ENCODE results near the gene ADGRB2.

The ADGRB2 gene

DNA sequence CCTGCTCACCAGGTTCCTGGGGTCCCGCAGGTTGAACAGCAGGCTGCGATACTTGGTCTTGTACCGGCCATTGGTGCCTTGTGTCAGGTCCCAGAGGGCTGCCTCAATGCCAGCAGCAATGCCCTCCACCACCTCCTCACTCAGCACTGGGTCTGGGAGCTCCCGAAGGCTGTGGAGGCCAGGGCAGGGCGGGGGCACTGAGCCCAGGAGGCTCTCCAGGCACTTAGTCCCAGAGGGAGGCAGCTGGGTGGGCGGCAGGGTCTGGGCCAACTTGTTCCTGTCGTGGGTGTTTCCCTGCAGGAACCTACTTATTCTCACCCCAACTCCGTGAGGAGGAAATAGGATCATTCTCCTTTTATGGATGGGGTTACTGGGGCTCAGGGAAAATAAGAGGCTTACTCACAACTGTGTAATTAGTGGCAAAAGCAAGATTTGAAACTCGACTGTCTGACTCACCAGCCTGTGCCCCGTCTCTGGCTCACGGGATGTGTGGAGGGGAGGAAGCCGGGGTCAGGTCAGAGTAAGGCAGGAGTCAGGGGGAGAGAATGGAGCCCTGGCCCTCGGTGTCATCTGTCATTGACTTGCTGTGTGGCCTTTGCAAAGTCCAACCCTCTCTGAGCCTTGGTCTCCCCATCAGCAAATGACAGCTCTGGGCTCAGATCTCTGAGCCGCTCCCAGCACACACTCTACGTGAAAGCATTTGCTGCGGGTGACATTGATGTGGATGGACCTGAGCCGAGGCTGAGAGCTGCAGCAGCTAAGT, 34.5 kb upstream of the ADGRB2 start:
- TF ChIP-seq, protein P1, sequence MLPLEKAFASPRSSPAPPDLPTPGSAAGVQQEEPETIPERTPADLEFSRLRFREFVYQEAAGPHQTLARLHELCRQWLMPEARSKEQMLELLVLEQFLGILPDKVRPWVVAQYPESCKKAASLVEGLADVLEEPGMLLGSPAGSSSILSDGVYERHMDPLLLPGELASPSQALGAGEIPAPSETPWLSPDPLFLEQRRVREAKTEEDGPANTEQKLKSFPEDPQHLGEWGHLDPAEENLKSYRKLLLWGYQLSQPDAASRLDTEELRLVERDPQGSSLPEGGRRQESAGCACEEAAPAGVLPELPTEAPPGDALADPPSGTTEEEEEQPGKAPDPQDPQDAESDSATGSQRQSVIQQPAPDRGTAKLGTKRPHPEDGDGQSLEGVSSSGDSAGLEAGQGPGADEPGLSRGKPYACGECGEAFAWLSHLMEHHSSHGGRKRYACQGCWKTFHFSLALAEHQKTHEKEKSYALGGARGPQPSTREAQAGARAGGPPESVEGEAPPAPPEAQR (tag by site-specific recombination; IDR thresholded peaks at IDR 0.05): no peak
- 0 out of 2 replicates have a peak, but pooled peaks have one; percentile 17 for TF ChIP-seq ZNF366 (tag by site-specific recombination; conservative IDR thresholded peaks at IDR 0.05)
- no peak for TF ChIP-seq ZNF140 (tag by site-specific recombination; IDR thresholded peaks at IDR 0.05)
- TF ChIP-seq, protein P2, sequence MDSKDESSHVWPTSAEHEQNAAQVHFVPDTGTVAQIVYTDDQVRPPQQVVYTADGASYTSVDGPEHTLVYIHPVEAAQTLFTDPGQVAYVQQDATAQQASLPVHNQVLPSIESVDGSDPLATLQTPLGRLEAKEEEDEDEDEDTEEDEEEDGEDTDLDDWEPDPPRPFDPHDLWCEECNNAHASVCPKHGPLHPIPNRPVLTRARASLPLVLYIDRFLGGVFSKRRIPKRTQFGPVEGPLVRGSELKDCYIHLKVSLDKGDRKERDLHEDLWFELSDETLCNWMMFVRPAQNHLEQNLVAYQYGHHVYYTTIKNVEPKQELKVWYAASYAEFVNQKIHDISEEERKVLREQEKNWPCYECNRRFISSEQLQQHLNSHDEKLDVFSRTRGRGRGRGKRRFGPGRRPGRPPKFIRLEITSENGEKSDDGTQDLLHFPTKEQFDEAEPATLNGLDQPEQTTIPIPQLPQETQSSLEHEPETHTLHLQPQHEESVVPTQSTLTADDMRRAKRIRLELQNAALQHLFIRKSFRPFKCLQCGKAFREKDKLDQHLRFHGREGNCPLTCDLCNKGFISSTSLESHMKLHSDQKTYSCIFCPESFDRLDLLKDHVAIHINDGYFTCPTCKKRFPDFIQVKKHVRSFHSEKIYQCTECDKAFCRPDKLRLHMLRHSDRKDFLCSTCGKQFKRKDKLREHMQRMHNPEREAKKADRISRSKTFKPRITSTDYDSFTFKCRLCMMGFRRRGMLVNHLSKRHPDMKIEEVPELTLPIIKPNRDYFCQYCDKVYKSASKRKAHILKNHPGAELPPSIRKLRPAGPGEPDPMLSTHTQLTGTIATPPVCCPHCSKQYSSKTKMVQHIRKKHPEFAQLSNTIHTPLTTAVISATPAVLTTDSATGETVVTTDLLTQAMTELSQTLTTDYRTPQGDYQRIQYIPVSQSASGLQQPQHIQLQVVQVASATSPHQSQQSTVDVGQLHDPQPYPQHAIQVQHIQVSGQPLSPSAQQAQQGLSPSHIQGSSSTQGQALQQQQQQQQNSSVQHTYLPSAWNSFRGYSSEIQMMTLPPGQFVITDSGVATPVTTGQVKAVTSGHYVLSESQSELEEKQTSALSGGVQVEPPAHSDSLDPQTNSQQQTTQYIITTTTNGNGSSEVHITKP (tag by site-specific recombination; IDR thresholded peaks at IDR 0.05): peak; percentile 67; the same call in 1 of the 2 replicates
- peak; percentile 66 for TF ChIP-seq ZNF335 (tag by site-specific recombination; conservative IDR thresholded peaks at IDR 0.05)
- TF ChIP-seq ZIC2 (tag by site-specific recombination; IDR thresholded peaks at IDR 0.05): peak; percentile 61; the same call in 1 of the 2 replicates
- TF ChIP-seq ZNF701 (tag by site-specific recombination; IDR thresholded peaks at IDR 0.05): no peak
- TF ChIP-seq SP7 (tag by site-specific recombination; IDR thresholded peaks at IDR 0.05): peak; percentile 98
- peak; percentile 85 for TF ChIP-seq EGR2 (tag by site-specific recombination; IDR thresholded peaks at IDR 0.05; ENCODE audit: low read depth)
- TF ChIP-seq ZNF623 (tag by site-specific recombination; IDR thresholded peaks at IDR 0.05): no peak
- 0 out of 2 replicates have a peak, but pooled peaks have one; percentile 55 for TF ChIP-seq ZNF660 (tag by site-specific recombination; IDR thresholded peaks at IDR 0.05)
- TF ChIP-seq, protein P3, sequence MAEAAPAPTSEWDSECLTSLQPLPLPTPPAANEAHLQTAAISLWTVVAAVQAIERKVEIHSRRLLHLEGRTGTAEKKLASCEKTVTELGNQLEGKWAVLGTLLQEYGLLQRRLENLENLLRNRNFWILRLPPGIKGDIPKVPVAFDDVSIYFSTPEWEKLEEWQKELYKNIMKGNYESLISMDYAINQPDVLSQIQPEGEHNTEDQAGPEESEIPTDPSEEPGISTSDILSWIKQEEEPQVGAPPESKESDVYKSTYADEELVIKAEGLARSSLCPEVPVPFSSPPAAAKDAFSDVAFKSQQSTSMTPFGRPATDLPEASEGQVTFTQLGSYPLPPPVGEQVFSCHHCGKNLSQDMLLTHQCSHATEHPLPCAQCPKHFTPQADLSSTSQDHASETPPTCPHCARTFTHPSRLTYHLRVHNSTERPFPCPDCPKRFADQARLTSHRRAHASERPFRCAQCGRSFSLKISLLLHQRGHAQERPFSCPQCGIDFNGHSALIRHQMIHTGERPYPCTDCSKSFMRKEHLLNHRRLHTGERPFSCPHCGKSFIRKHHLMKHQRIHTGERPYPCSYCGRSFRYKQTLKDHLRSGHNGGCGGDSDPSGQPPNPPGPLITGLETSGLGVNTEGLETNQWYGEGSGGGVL (tag by site-specific recombination; IDR thresholded peaks at IDR 0.05): peak; percentile 69
- TF ChIP-seq, protein P4, sequence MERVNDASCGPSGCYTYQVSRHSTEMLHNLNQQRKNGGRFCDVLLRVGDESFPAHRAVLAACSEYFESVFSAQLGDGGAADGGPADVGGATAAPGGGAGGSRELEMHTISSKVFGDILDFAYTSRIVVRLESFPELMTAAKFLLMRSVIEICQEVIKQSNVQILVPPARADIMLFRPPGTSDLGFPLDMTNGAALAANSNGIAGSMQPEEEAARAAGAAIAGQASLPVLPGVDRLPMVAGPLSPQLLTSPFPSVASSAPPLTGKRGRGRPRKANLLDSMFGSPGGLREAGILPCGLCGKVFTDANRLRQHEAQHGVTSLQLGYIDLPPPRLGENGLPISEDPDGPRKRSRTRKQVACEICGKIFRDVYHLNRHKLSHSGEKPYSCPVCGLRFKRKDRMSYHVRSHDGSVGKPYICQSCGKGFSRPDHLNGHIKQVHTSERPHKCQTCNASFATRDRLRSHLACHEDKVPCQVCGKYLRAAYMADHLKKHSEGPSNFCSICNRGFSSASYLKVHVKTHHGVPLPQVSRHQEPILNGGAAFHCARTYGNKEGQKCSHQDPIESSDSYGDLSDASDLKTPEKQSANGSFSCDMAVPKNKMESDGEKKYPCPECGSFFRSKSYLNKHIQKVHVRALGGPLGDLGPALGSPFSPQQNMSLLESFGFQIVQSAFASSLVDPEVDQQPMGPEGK (tag by site-specific recombination; IDR thresholded peaks at IDR 0.05): peak; percentile 53; the same call in 1 of the 2 replicates
- TF ChIP-seq ZNF600 (tag by site-specific recombination; IDR thresholded peaks at IDR 0.05): no peak
- no peak for TF ChIP-seq ZNF548 (tag by site-specific recombination; IDR thresholded peaks at IDR 0.05)
- peak; percentile 96 for TF ChIP-seq ZFHX2 (tag by site-specific recombination; conservative IDR thresholded peaks at IDR 0.05)
- peak; percentile 26; the same call in 1 of the 2 replicates for TF ChIP-seq ZNF629 (tag by site-specific recombination; IDR thresholded peaks at IDR 0.05)
- no peak for TF ChIP-seq ZNF155 (tag by site-specific recombination; IDR thresholded peaks at IDR 0.05)
- TF ChIP-seq ZSCAN16 (tag by site-specific recombination; IDR thresholded peaks at IDR 0.05): no peak
- no peak for TF ChIP-seq YY1 (tag by site-specific recombination; IDR thresholded peaks at IDR 0.05)
- no peak for TF ChIP-seq KLF10 (tag by site-specific recombination; IDR thresholded peaks at IDR 0.05)
- peak; percentile 34; the same call in 1 of the 2 replicates for TF ChIP-seq ZBTB20 (tag by site-specific recombination; IDR thresholded peaks at IDR 0.05)
- TF ChIP-seq ZNF768 (tag by site-specific recombination; IDR thresholded peaks at IDR 0.05): peak; percentile 85; the same call in 1 of the 2 replicates
- TF ChIP-seq, protein P5, sequence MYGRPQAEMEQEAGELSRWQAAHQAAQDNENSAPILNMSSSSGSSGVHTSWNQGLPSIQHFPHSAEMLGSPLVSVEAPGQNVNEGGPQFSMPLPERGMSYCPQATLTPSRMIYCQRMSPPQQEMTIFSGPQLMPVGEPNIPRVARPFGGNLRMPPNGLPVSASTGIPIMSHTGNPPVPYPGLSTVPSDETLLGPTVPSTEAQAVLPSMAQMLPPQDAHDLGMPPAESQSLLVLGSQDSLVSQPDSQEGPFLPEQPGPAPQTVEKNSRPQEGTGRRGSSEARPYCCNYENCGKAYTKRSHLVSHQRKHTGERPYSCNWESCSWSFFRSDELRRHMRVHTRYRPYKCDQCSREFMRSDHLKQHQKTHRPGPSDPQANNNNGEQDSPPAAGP (tag by site-specific recombination; IDR thresholded peaks at IDR 0.05): 0 out of 2 replicates have a peak, but pooled peaks have one; percentile 19
- TF ChIP-seq ZNF658 (tag by site-specific recombination; IDR thresholded peaks at IDR 0.05): no peak
- no peak for TF ChIP-seq ZNF174 (tag by site-specific recombination; IDR thresholded peaks at IDR 0.05)
- TF ChIP-seq REPIN1 (tag by site-specific recombination; IDR thresholded peaks at IDR 0.05; ENCODE audit: low read depth): no peak
- TF ChIP-seq GLIS1 (tag by site-specific recombination; IDR thresholded peaks at IDR 0.05): peak; percentile 15; the same call in 1 of the 2 replicates
- H3K4me1 ChIP-seq (ENCODE audit: control insufficient read depth, insufficient read depth, low read length): no peaks in the 10 kb centered on the region
- H3K27ac ChIP-seq (ENCODE audit: extremely low read depth, low read depth, low read length): no peak overlapping the region
- no peaks in the 10 kb centered on the region for H3K9me3 ChIP-seq (ENCODE audit: control insufficient read depth, insufficient read depth, low read depth, low read length)
- ChIA-PET POLR2A (interaction anchor here (1.3 kb wide), 1 partner anchor 157 kb away, joined by 3 read pairs; no protein-coding TSS in a partner anchor), CTCF (interaction anchor here (0.5 to 3.0 kb wide), 6 partner anchors 9 to 997 kb away, joined by 3 to 14 read pairs (median 3); no protein-coding TSS in a partner anchor)
- H3K36me3 ChIP-seq (ENCODE audit: control insufficient read depth in 2 of 2, insufficient read depth in 1 of 2, low read length in 2 of 2): no peaks in the 10 kb centered on the region
- no peak overlapping the region for H3K4me3 ChIP-seq (ENCODE audit: low read depth, low read length)
